WTC11 (cell line): ENCODE measurements around the gene TAF5L. TPM values are rescaled to one million over a fixed set of nuclear protein-coding genes. Genes with fewer than 3 reads are reported as not detected.

Experiments used
- ATAC-seq: fragments of 200-7000 bp; cut with Tn5 transposase; 2 replicates; pipeline ENCODE4 v1.10.0; 2021; ENCODE audit warnings: mild to moderate bottlenecking, moderate library complexity
- CTCF ChIA-PET: fragments of 300-600 bp; sonication (Branson Sonifier 250); formaldehyde crosslinking; loops from one replicate; lab custom pipeline; 2021; ENCODE audit warnings: antibody characterized with exemption; lab: Charles Lee
- POLR2A ChIA-PET: fragments of 350-600 bp; sonication (Branson Sonifier 250); formaldehyde crosslinking; loops from one replicate; lab custom pipeline; 2021; ENCODE audit warnings: antibody characterized with exemption; lab: Charles Lee
- DNase-seq: peaks from one replicate; pipeline ENCODE4 v3.0.0; 2021; ENCODE audit warnings: low spot score
- H3K27ac Mint-ChIP-seq: 2 replicates; pipeline ENCODE4 v1.8.0; 2021; ENCODE audit warnings: mixed read lengths
- H3K27me3 Mint-ChIP-seq: 2 replicates; pipeline ENCODE4 v1.8.0; 2021; ENCODE audit warnings: low read depth, mild to moderate bottlenecking, moderate library complexity, mixed read lengths
- H3K36me3 Mint-ChIP-seq: 2 replicates; pipeline ENCODE4 v1.8.0; 2021; ENCODE audit warnings: mixed read lengths
- H3K4me1 Mint-ChIP-seq: 2 replicates; pipeline ENCODE4 v1.8.0; 2022; ENCODE audit warnings: mixed read lengths
- H3K4me3 Mint-ChIP-seq: 2 replicates; pipeline ENCODE4 v1.8.0; 2021; ENCODE audit warnings: mild to moderate bottlenecking, moderate library complexity, mixed read lengths
- H3K9me3 Mint-ChIP-seq: 2 replicates; pipeline ENCODE4 v1.8.0; 2021; ENCODE audit warnings: mixed read lengths
- AFF4 ChIP-seq: sonication (generic); formaldehyde crosslinking; IDR thresholded peaks from 2 replicates; pipeline ENCODE4 v1.8.1; 2023; ENCODE audit warnings: mild to moderate bottlenecking, missing genetic modification reagents, borderline replicate concordance
- FOXJ3 ChIP-seq: sonication (generic); formaldehyde crosslinking; IDR thresholded peaks from 2 replicates; pipeline ENCODE4 v1.9.0; 2021; ENCODE audit warnings: missing genetic modification reagents, mild to moderate bottlenecking, borderline replicate concordance
- FOXP4 ChIP-seq: sonication (generic); formaldehyde crosslinking; IDR thresholded peaks from 2 replicates; pipeline ENCODE4 v1.8.0; 2022; ENCODE audit warnings: mild to moderate bottlenecking, missing genetic modification reagents
- GRHL2 ChIP-seq: fragments of 250-450 bp; sonication (Bioruptor Pico); IDR thresholded peaks from 2 replicates; pipeline ENCODE4 v1.8.0; 2022; ENCODE audit warnings: mild to moderate bottlenecking, moderate library complexity; ENCODE audit not compliant: insufficient replicate concordance, severe bottlenecking
- GTF2I ChIP-seq: fragments of 250-450 bp; sonication (Bioruptor Pico); conservative IDR thresholded peaks from 2 replicates; pipeline ENCODE4 v1.4.0; 2021; ENCODE audit warnings: mild to moderate bottlenecking
- MXD4 ChIP-seq: fragments of 250-450 bp; sonication (Bioruptor Pico); IDR thresholded peaks from 2 replicates; pipeline ENCODE4 v1.8.0; 2021; ENCODE audit warnings: mild to moderate bottlenecking, moderate library complexity, borderline replicate concordance
- NFATC4 ChIP-seq: fragments of 250-450 bp; sonication (Bioruptor Pico); IDR thresholded peaks from 2 replicates; pipeline ENCODE4 v1.9.0; 2021; ENCODE audit warnings: mild to moderate bottlenecking
- SMAD3 ChIP-seq: sonication (generic); formaldehyde crosslinking; IDR thresholded peaks from 2 replicates; pipeline ENCODE4 v1.8.0; 2022; ENCODE audit warnings: missing genetic modification reagents, mild to moderate bottlenecking, borderline replicate concordance
- TEAD1 ChIP-seq: sonication (generic); formaldehyde crosslinking; IDR thresholded peaks from 2 replicates; pipeline ENCODE4 v1.8.0; 2022; ENCODE audit warnings: mild to moderate bottlenecking, missing genetic modification reagents
- TEAD4 ChIP-seq: sonication (generic); formaldehyde crosslinking; IDR thresholded peaks from 2 replicates; pipeline ENCODE4 v1.8.0; 2022; ENCODE audit warnings: mild to moderate bottlenecking, missing genetic modification reagents
- ZNF532 ChIP-seq: fragments of 250-450 bp; sonication (Bioruptor Pico); IDR thresholded peaks from 2 replicates; pipeline ENCODE4 v1.9.0; 2021; ENCODE audit warnings: mild to moderate bottlenecking, borderline replicate concordance
- ZNF671 ChIP-seq: fragments of 250-450 bp; sonication (Bioruptor Pico); IDR thresholded peaks from 2 replicates; pipeline ENCODE4 v1.8.0; 2021; ENCODE audit warnings: mild to moderate bottlenecking
- ZSCAN18 ChIP-seq: fragments of 250-450 bp; sonication (Bioruptor Pico); IDR thresholded peaks from 2 replicates; pipeline ENCODE4 v2.1.2; 2022; ENCODE audit warnings: mild to moderate bottlenecking, moderate library complexity
- total RNA-seq: library from RNA; stranded (reverse); gene quantifications from 3 replicates; pipeline ENCODE4 v1.2.3, GENCODE V29; 2021
- TF ChIP-seq, protein P1 (sequence below): sonication (generic); formaldehyde crosslinking; IDR thresholded peaks from 2 replicates; pipeline ENCODE4 v1.8.1; 2022; ENCODE audit warnings: missing genetic modification reagents, borderline replicate concordance

TAF5L gene
- total RNA-seq, 1 experiment from 2014 or later, result 23.8 TPM

DNA sequence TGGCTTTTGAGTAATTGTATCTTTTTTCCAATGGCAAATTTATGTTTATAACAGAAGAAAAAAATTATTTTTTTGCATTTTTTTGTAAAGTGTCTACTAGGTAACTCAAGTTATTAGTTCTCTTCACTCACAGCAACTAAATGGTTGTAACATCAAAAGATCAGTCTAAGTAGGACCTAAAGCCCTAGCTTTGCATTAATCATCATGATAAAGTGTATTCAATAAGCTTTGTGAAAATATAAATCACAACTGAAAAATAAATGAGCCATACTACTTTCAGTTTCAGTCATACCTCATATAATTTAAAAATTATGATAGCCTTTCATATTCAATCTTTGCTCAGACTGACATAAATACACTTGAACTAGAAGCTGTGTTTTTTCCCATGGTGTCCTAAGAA, 6.9 kb downstream of the TAF5L start:
- CTCF ChIA-PET, result interaction anchor here (0.6 to 1.9 kb wide), 2 partner anchors 60 to 548 kb away, joined by 3 to 7 read pairs; partner anchors contain the start of gene ABCB10
- Mint-ChIP-seq H3K4me3 (no peak overlapping the region), H3K27ac (no peak overlapping the region), H3K27me3 (no peaks in the 10 kb centered on the region), H3K36me3 (no peaks in the 10 kb centered on the region), H3K9me3 (no peaks in the 10 kb centered on the region)
- no peak for ATAC-seq
- DNase-seq, result no peak
- TF ChIP-seq ZNF532 (CRISPR knock-in tag) (no peak), TEAD4 (no peak), TEAD1 (CRISPR knock-in tag) (no peak), ZNF671 (CRISPR knock-in tag) (no peak), GTF2I (CRISPR knock-in tag) (no peak)
- TF ChIP-seq, protein P1, sequence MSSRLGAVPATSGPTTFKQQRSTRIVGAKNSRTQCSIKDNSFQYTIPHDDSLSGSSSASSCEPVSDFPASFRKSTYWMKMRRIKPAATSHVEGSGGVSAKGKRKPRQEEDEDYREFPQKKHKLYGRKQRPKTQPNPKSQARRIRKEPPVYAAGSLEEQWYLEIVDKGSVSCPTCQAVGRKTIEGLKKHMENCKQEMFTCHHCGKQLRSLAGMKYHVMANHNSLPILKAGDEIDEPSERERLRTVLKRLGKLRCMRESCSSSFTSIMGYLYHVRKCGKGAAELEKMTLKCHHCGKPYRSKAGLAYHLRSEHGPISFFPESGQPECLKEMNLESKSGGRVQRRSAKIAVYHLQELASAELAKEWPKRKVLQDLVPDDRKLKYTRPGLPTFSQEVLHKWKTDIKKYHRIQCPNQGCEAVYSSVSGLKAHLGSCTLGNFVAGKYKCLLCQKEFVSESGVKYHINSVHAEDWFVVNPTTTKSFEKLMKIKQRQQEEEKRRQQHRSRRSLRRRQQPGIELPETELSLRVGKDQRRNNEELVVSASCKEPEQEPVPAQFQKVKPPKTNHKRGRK (CRISPR knock-in tag), result no peak
- TF ChIP-seq, all 79 proteins: peak for 0
- peaks cover 23% of the 10 kb centered on the region for H3K4me1 Mint-ChIP-seq
- POLR2A ChIA-PET, result no interaction called here

GRCh38 chr1:229617351-229618100, 8.4 kb downstream of the TAF5L start:
- Mint-ChIP-seq H3K9me3 (no peaks in the 10 kb centered on the region), H3K27me3 (no peaks in the 10 kb centered on the region), H3K4me1 (peaks cover 15% of the 10 kb centered on the region), H3K36me3 (peaks cover 6% of the 10 kb centered on the region), H3K27ac (peak overlapping the region; percentile 41; the same call in 1 of the 2 replicates), H3K4me3 (no peak overlapping the region)
- TF ChIP-seq NFATC4 (CRISPR knock-in tag), result no peak
- TF ChIP-seq ZSCAN18 (CRISPR knock-in tag), result no peak
- no peak for TF ChIP-seq FOXP4 (CRISPR knock-in tag)
- no peak for TF ChIP-seq ZNF671 (CRISPR knock-in tag)
- TF ChIP-seq MXD4 (CRISPR knock-in tag), result no peak
- TF ChIP-seq GRHL2 (CRISPR knock-in tag), result no peak
- TF ChIP-seq AFF4 (CRISPR knock-in tag), result no peak
- no peak for TF ChIP-seq SMAD3 (CRISPR knock-in tag)
- TF ChIP-seq FOXJ3 (CRISPR knock-in tag), result no peak
- no peak for TF ChIP-seq GTF2I (CRISPR knock-in tag)
- CTCF ChIA-PET, result no interaction called here
- ATAC-seq (peak; percentile 38), DNase-seq (no peak)
- POLR2A ChIA-PET, result no interaction called here
